Measurements from ENCODE around the gene ANO9.
"Not testable (repeated sequence)": the region's sequence is repeated elsewhere in the genome, so short reads cannot be mapped to it uniquely, and the experiment has no call there.

The ANO9 gene

GRCh38 chr11:450809-451451, 9.1 kb upstream of the ANO9 start:
- peak; percentile 32 to 62 for DNase-seq

GRCh38 chr11:449889-450808, 8.3 kb upstream of the ANO9 start, which contains the start of gene PTDSS2:
PTDSS2 (plus strand) TSS chr11:450279; CDS start chr11:450456, 177 bp downstream.
- DNase-seq = peak; percentile 90 to 95

- peak; percentile 89 to 91 for DNase-seq
These were observed 6.3 kb upstream of the ANO9 start for GRCh38 chr11:447923-448731.

- DNase-seq = peak in 1 of 2 experiments; percentile 54
These were observed 5.1 kb upstream of the ANO9 start for GRCh38 chr11:446891-447290.

GRCh38 chr11:445765-446588, 4.2 kb upstream of the ANO9 start:
- no peak for DNase-seq

- DNase-seq = peak in 1 of 2 experiments; percentile 34
These were observed 2.8 kb upstream of the ANO9 start for GRCh38 chr11:444396-445144.

- no peak for DNase-seq
These were observed 1.9 kb upstream of the ANO9 start for GRCh38 chr11:443542-444199.

GRCh38 chr11:442611-443081, 835 bp upstream of the ANO9 start:
- DNase-seq = no peak

GRCh38 chr11:441043-441417, 781 bp downstream of the ANO9 start:
- DNase-seq = no peak

- no peak for DNase-seq
These were observed 1.5 kb downstream of the ANO9 start for GRCh38 chr11:440065-441042.

- no peak for DNase-seq
These were observed 2.3 kb downstream of the ANO9 start for GRCh38 chr11:439315-440064.

GRCh38 chr11:438101-438844, 3.5 kb downstream of the ANO9 start:
- no peak for DNase-seq

- no peak for DNase-seq
These were observed 4.5 kb downstream of the ANO9 start for GRCh38 chr11:437228-437870.

- DNase-seq = not testable (repeated sequence)
These were observed 6.6 kb downstream of the ANO9 start for GRCh38 chr11:434999-435740.

GRCh38 chr11:434496-434895, 7.3 kb downstream of the ANO9 start:
- DNase-seq = no peak

GRCh38 chr11:433641-434040, 8.2 kb downstream of the ANO9 start:
- DNase-seq = no peak

- DNase-seq = no peak
These were observed 8.7 kb downstream of the ANO9 start for GRCh38 chr11:433111-433510.
